ENCODE measurements around the gene TRIM25.

The TRIM25 gene

GRCh38 chr17:56896968-56897359 lies 16.9 kb downstream of the TRIM25 start:
- DNase-seq (ENCODE audit: low read depth in 1 of 2, low spot score in 1 of 2), result no peak

DNA sequence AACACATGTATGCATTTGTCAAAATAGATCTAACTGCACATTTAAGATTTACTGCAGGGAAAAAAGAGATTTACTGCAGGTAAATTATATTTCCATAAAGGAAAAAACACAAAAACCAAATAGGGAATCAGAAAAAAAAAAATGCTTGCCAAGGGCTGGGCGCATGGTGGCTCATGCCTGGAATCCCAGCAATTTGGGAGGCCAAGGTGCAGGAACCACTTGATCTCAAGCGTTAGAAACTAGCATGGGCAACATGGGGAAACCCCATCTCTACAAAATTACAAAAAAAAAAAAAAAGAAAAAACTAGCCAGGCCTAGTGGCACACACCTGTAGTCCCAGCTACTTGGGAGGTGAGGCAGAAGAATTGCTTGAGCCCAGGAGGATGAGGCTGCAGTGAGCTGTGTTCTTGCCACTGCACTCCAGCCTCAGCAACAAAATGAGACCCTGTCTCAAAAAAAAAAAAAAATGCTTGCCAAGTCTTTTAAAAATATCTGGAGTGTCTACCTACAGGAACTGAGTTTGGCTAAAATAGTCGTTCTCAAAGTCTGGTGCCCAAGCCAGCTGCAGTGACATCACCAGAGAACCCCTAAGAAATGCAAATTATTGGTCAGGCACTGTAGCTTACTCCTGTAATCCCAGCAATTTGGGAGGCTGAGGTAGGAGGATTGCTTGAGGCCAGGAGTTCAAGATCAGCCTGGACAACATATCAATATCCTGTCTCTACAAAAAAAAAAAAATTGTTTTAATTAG lies 17.5 kb downstream of the TRIM25 start:
- DNase-seq (ENCODE audit: low read depth in 1 of 2, low spot score in 1 of 2), result no peak

GRCh38 chr17:56894859-56895455 lies 18.9 kb downstream of the TRIM25 start:
- DNase-seq (ENCODE audit: low read depth in 1 of 2, low spot score in 1 of 2), result no peak

GRCh38 chr17:56893503-56893902 lies 20.3 kb downstream of the TRIM25 start:
- DNase-seq (ENCODE audit: low read depth in 1 of 2, low spot score in 1 of 2), result no peak

DNA sequence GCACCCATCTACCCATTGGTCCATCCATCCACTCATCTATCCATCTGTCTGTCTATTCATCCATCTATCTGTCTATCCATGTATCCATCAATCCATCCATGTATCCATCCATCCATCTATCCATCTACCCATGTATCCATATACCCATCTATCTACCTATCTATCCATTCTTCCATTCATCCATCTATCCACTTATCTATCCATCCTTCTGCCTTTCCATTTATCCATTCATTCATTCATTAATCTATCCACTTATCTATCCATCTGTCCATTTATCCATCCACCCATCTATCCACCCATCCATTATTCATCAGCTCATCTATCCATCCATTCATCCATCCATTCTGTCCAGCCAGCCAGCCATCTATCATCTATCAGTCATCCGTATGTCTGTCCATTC lies 21.5 kb downstream of the TRIM25 start:
- DNase-seq (ENCODE audit: low read depth in 1 of 2, low spot score in 1 of 2), result no peak

GRCh38 chr17:56891751-56892150 lies 22.1 kb downstream of the TRIM25 start:
- no peak for DNase-seq (ENCODE audit: low read depth in 1 of 2, low spot score in 1 of 2)

- no peak for DNase-seq (ENCODE audit: low read depth in 1 of 2, low spot score in 1 of 2)
These were observed 22.8 kb downstream of the TRIM25 start for GRCh38 chr17:56890906-56891674.

- no peak for DNase-seq (ENCODE audit: low read depth in 1 of 2, low spot score in 1 of 2)
These were observed 23.5 kb downstream of the TRIM25 start for GRCh38 chr17:56890390-56890789.

DNA sequence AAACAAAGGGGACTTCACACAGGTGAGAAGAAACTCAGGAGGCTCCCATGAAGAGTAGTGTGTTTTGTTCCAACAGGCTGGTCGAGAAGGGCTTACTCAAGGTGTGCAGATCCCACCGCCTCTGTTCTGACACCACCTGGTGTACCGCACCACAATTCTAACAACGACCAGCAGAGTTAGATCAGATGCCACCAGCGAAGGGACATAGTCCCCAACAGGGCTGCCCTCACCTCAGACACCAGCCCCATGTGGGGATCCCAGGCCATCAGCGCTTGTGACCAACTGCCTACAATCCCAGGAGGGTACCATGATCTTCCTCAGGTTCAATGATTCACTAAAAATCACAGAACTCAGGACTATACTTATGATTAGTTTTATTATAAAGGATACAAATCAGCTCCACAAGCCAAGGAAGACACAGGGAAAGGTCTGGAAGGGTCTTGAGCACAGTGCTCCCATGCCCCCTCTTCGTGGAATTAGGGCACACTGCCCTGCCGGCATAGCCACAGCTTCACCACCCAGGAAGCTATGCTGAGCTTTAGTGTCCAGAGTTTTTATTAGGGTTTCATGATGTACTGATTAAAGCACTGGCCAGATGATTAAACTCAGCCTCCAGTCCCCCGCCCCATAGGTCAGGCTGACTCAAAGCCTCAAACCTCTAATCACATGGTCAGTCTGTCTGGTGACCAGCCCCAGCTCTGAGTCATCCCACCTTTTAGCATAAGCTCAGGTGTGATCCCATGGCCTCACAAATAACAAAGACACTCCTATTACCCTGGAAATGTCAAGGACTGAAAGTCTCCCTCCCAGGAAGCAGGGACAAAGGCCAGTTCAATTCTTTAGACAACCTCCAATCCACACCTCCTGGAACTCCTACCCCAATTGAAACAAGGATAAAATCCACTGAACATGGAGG lies 26.0 kb downstream of the TRIM25 start:
- no peak for DNase-seq (ENCODE audit: low read depth in 1 of 2, low spot score in 1 of 2)

DNA sequence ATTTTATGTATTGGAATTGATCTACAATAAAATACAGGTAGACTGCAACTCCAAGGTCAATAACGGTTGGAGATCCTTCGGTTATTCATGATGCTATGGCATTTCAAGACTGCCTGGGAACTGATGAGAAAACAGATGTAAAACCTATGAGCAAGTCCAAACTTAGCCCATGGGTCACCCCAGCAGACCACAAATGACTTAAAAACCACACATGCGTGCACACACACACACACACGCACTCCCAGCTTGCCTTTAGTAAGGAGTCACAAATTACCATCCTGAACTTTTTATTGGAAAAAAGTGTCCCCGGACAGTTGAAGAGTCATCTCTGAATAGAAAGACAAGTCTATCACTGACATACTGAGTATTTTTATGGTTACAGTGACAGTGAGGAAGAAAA lies 26.7 kb downstream of the TRIM25 start:
- DNase-seq (ENCODE audit: low read depth in 1 of 2, low spot score in 1 of 2), result no peak

DNA sequence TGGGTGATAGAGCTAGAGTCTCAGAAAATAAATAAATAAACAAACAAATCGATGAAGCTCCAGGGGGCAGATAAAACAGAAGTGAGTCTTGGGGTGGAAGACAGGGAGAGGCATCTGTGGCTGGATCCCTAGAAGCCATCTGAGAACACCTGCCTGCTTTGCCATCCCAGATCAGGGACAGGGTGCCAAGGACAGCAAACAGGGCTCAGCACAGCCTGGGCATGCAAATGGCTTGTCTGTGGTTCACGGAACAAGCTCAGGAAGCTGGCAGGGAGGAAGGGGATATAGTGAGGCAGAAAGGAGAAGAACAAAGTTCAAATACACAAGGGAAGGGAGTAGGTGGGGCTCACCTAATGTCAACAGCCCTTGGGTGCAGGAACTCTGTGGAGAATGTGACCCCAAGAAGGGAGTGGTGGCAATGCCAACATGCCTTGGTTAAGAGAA lies 27.5 kb downstream of the TRIM25 start:
- no peak for DNase-seq (ENCODE audit: low read depth in 1 of 2, low spot score in 1 of 2)

GRCh38 chr17:56885312-56885657 lies 28.6 kb downstream of the TRIM25 start:
- DNase-seq (ENCODE audit: low read depth in 1 of 2, low spot score in 1 of 2), result no peak

DNA sequence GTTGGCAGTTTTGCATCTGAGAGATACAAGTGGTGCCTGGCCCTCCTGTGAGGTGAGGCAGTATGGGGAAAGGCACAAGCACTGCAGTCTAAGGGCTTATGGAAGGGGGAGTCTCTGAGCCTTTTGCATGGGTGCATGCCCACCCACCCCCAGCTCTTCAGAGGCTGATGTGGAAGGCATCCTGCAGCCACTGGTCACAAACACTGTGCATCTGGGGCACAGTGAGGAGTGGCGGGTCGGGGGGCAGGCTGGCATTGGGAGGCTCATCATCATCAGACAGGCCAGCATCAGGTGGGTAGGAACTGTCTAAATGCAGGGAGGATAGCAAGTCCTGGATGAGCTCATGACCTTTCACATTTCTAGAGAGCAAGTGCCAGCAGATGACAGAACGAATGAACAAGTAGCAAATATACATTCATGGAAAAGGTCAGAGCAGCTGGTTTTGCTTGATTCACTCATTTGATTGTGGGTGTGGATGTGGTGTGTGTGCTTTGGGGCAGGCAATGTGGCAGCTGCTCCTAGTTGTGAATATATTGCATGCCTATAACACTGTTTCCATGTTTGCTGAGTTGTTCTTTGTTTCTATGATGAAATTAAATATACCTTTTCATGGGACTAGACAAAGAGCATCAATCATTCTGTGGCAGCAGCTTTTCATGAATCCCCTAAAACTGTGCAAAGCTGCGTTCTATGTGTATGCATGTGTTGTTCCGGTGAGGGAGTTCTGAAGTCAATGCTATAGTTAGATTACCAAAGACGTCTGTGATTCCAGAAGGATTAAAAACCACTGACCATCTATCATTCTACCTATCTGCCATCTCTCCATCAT lies 29.2 kb downstream of the TRIM25 start:
- no peak for DNase-seq (ENCODE audit: low read depth in 1 of 2, low spot score in 1 of 2)

DNA sequence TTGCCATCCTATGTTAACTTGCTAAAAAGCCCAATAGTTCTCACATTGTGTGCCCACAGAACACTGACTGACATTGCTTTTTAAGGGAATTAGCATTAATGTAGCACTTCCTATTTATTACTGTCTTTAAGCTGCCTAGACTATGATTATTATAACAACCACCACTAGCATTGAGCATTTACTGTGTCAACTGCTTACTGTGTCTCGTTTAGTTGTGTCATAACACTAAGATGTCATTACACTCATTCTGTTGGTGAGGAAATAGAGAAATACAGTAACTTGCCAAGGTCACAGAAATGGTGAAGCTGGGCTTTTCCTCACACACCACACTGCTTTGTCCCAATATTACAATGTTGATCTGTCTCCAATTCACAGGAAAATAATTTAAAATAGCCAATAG lies 30.2 kb downstream of the TRIM25 start:
- DNase-seq (ENCODE audit: low read depth in 1 of 2, low spot score in 1 of 2), result no peak

DNA sequence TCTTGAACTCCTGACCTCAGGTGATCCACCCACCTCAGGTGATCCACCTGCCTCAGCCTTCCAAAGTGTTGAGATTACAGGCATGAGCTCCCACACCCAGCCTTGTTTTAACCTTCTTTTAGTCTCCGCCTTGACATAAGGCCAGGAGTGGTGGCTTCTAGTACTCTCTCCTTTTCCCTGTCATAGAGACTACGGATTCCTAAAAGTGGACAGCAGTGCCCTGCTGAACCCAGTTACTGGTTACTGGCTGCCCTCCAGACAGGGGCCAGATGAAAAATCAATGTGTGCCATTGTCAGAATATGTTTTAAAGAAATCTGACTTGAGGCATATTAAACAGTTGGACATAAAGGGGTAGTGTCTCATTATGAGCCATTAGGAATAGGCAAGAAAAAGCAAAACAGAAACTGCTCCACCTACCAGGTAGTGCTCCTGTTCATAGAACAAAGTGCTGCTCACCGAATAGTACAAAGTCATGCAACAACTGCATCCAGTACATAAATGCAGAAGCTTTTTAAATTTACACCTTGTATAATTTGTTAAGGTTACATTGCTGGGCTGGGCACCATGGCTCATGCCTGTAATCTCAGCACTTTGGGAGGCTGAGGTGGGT lies 32.1 kb downstream of the TRIM25 start:
- no peak for DNase-seq (ENCODE audit: low read depth in 1 of 2, low spot score in 1 of 2)

DNA sequence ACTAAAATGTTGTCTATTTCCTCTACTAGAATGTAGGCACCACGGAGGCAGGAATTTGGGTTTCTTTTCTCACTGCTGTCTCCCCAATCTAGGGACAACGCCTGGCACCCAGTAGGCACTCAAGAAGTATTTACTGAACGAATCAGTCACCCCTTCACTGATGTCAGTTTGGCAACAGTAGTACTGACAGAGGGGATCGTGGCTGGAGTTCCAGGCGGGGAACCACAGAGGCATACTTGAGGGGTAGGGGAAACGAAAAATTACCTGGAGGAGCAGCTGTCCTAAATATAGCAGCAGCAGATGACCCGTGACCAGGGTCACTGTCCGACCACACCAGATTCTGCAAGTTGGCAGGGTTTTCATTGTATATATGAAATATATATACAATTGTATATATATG lies 33.3 kb downstream of the TRIM25 start:
- no peak for DNase-seq (ENCODE audit: low read depth in 1 of 2, low spot score in 1 of 2)

DNA sequence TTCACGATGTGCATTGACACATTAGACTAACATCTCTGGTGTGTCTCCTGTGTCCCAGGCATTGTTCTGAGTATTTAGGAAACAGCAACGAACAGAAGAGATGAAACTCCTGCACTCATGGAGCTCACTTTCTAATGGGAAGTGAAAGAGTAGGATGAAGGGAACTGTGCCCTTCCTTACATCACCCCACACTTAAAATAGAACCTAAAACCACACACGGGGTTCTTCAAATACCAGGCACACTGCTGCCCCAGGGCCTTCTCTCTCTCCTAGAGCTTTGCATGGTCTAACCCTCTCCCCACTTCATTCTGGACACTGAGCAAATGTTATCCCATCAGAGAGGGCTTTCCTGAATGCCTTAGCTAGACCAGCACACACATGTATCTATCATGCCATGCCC lies 33.7 kb downstream of the TRIM25 start:
- DNase-seq (ENCODE audit: low read depth in 1 of 2, low spot score in 1 of 2), result no peak

DNA sequence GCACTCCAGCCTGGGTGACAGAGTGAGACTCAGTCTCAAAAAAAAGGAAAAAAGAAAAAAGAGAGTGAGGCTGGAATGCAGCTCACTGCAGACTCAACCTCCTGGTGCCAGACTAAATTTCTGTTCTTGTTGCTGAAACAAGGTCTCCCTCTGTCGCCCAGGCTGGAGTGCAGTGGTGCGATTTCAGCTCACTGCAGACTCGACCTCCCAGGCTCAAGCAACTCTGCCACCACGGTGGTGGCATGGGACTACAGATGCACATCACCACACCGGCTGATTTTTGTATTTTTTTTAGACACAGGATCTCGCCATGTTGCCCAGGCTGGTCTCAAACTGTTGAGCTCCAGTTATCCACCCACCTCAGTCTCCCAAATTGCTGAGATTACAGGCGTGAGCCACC lies 34.6 kb downstream of the TRIM25 start:
- DNase-seq (ENCODE audit: low read depth in 1 of 2, low spot score in 1 of 2), result no peak

GRCh38 chr17:56876766-56877179 lies 37.1 kb downstream of the TRIM25 start:
- no peak for DNase-seq (ENCODE audit: low read depth in 1 of 2, low spot score in 1 of 2)

DNA sequence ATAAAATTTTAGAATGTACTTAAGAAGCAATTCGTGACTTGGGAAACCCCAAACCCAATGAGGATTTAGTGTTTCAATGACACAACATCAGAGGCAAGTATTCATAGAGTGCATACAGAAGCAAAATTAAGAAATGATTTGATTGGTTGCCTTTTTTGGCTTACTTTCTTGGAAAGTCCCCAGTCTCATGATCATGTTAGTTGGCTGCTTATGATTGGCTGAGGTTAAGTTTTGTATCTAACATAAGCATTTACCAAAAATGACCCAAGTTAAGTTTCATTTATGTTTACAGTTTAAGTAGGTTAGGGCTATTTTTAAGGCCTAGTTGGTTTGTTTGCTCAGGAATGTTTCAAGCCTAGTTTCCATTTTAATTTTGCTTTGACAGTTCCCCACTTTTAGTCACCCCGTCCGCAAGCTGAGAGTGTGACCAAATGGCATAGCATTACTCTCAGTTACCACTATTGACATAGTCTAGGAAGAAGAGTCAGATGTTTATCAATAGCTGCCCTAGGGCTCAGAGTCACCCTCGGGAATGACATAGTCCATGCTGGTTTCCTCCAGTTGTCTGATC lies 43.7 kb downstream of the TRIM25 start:
- DNase-seq (ENCODE audit: low read depth in 1 of 2, low spot score in 1 of 2), result no peak

Measured in activated T-helper 1 cell treated with anti-CD3 and anti-CD28 coated beads, Interleukin-2, amount 50 U/mL, for 16 hours (primary cell).